Neural progenitor cell (in vitro differentiated cells): ENCODE measurements around the gene CDC5L. TPM values are rescaled to one million over a fixed set of nuclear protein-coding genes. Genes with fewer than 3 reads are reported as not detected.

Experiments
- DNase-seq: peaks from one replicate; pipeline ENCODE4 v3.0.0-alpha.2; 2016; ENCODE audit warnings: low spot score
- H2AFZ ChIP-seq: fragments of 200-600 bp; sonication (generic); replicated peaks from 2 replicates; pipeline ENCODE4 v1.6.1; 2016; ENCODE audit warnings: antibody characterized with exemption
- H3F3A ChIP-seq: fragments of 200-600 bp; sonication (generic); 2 replicates; pipeline ENCODE4 v1.6.1; 2016; ENCODE audit warnings: antibody characterized with exemption, low read depth
- H3K27ac ChIP-seq: fragments of 200-600 bp; sonication (generic); 2 replicates; pipeline ENCODE4 v1.5.1; 2016; ENCODE audit warnings: mild to moderate bottlenecking
- H3K27me3 ChIP-seq: fragments of 200-600 bp; sonication (generic); 2 replicates; pipeline ENCODE4 v1.6.1; 2016; ENCODE audit warnings: mild to moderate bottlenecking, moderate library complexity
- H3K36me3 ChIP-seq: fragments of 200-600 bp; sonication (generic); 2 replicates; pipeline ENCODE4 v1.5.1; 2016
- H3K4me1 ChIP-seq: fragments of 200-600 bp; sonication (generic); 2 replicates; pipeline ENCODE4 v1.6.1; 2016; ENCODE audit warnings: mixed run types
- H3K4me2 ChIP-seq: fragments of 200-600 bp; sonication (generic); 2 replicates; pipeline ENCODE4 v1.6.1; 2016
- H3K4me3 ChIP-seq: fragments of 200-600 bp; sonication (generic); 2 replicates; pipeline ENCODE4 v1.5.1; 2016
- H3K79me2 ChIP-seq: fragments of 200-600 bp; sonication (generic); 2 replicates; pipeline ENCODE4 v1.6.1; 2016; ENCODE audit warnings: low read depth
- H3K9ac ChIP-seq: fragments of 200-600 bp; sonication (generic); 2 replicates; pipeline ENCODE4 v1.6.1; 2016
- H3K9me3 ChIP-seq: fragments of 200-600 bp; sonication (generic); 2 replicates; pipeline ENCODE4 v1.5.1; 2016; ENCODE audit warnings: low read depth
- H4K20me1 ChIP-seq: fragments of 200-600 bp; sonication (generic); 2 replicates; pipeline ENCODE4 v1.6.1; 2016; ENCODE audit warnings: low read depth
- H3K27ac Mint-ChIP-seq: 3 replicates; pipeline ENCODE4 v1.8.0; 2021; ENCODE audit warnings: mixed read lengths
- H3K27me3 Mint-ChIP-seq: 2 replicates; pipeline ENCODE4 v1.8.0; 2022; ENCODE audit warnings: low read depth, mild to moderate bottlenecking, inconsistent platforms, moderate library complexity, mixed read lengths; ENCODE audit not compliant: insufficient read depth
- H3K36me3 Mint-ChIP-seq: 3 replicates; pipeline ENCODE4 v1.8.0; 2021; ENCODE audit warnings: mixed read lengths
- H3K4me1 Mint-ChIP-seq: 3 replicates; pipeline ENCODE4 v1.8.0; 2021; ENCODE audit warnings: mixed read lengths
- H3K4me3 Mint-ChIP-seq: 3 replicates; pipeline ENCODE4 v1.8.0; 2021; ENCODE audit warnings: mild to moderate bottlenecking, moderate library complexity, mixed read lengths
- H3K9me3 Mint-ChIP-seq: 3 replicates; pipeline ENCODE4 v1.8.0; 2020; ENCODE audit warnings: mixed read lengths
- EZH2 ChIP-seq: fragments of 200-600 bp; sonication (generic); IDR thresholded peaks from 2 replicates; pipeline ENCODE4 v1.6.1; 2017; ENCODE audit warnings: antibody characterized with exemption, mild to moderate bottlenecking, moderate library complexity
- EZH2phosphoT487 ChIP-seq: fragments of 200-600 bp; sonication (generic); IDR thresholded peaks from 2 replicates; pipeline ENCODE4 v1.6.1; 2017; ENCODE audit warnings: antibody characterized with exemption
- total RNA-seq: library from RNA; depleted of rRNA; stranded (reverse); fragments of >200 nt; gene quantifications from 2 replicates; pipeline ENCODE4 v1.2.3, GENCODE V29; 2015; ENCODE audit warnings: low replicate concordance
- TF ChIP-seq, protein P1 (sequence below): fragments of 200-600 bp; sonication (generic); IDR thresholded peaks from 2 replicates; pipeline ENCODE4 v1.5.1; 2017; ENCODE audit warnings: antibody characterized with exemption, mild to moderate bottlenecking

Gene CDC5L
- total RNA-seq, 1 donor from 2014 or later: 53.6 TPM

DNA sequence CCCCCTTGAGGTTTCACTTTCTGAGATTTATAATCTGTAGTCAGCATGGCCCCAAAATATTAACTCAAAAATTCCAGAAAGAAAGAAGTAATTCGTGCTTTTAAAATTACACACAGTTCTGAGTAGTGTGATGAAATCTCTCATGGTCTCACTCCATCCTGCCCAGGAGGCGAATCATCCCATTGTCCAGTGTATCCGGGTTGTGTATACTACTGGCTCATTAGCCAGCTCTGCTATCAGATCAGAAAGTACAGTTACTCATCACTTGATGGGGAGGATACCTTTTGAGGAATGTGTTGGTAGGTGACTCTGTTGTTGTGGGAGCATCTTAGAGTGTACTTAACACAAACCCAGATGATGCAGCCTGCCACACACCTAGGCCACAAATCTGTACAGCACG is 65.2 kb downstream of the CDC5L start:
- Histone ChIP-seq H3K27ac (no peak overlapping the region), H3K4me2 (no peak overlapping the region), H3K4me3 (no peak overlapping the region), H3K4me1 (no peaks in the 10 kb centered on the region), H4K20me1 (no peaks in the 10 kb centered on the region), H3F3A (peaks cover 6% of the 10 kb centered on the region), H3K27me3 (no peaks in the 10 kb centered on the region), H3K36me3 (no peaks in the 10 kb centered on the region), H3K9me3 (no peaks in the 10 kb centered on the region), H3K9ac (no peak overlapping the region), H3K79me2 (no peaks in the 10 kb centered on the region), H2AFZ (no peak overlapping the region)
- Mint-ChIP-seq H3K36me3 (peaks cover 12% of the 10 kb centered on the region), H3K4me1 (no peaks in the 10 kb centered on the region), H3K9me3 (no peaks in the 10 kb centered on the region), H3K27ac (no peak overlapping the region), H3K4me3 (no peak overlapping the region), H3K27me3 (no peaks in the 10 kb centered on the region)
- TF ChIP-seq EZH2phosphoT487: no peak
- TF ChIP-seq, protein P1, sequence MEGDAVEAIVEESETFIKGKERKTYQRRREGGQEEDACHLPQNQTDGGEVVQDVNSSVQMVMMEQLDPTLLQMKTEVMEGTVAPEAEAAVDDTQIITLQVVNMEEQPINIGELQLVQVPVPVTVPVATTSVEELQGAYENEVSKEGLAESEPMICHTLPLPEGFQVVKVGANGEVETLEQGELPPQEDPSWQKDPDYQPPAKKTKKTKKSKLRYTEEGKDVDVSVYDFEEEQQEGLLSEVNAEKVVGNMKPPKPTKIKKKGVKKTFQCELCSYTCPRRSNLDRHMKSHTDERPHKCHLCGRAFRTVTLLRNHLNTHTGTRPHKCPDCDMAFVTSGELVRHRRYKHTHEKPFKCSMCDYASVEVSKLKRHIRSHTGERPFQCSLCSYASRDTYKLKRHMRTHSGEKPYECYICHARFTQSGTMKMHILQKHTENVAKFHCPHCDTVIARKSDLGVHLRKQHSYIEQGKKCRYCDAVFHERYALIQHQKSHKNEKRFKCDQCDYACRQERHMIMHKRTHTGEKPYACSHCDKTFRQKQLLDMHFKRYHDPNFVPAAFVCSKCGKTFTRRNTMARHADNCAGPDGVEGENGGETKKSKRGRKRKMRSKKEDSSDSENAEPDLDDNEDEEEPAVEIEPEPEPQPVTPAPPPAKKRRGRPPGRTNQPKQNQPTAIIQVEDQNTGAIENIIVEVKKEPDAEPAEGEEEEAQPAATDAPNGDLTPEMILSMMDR: no peak
- TF ChIP-seq EZH2: no peak
- DNase-seq: no peak

DNA sequence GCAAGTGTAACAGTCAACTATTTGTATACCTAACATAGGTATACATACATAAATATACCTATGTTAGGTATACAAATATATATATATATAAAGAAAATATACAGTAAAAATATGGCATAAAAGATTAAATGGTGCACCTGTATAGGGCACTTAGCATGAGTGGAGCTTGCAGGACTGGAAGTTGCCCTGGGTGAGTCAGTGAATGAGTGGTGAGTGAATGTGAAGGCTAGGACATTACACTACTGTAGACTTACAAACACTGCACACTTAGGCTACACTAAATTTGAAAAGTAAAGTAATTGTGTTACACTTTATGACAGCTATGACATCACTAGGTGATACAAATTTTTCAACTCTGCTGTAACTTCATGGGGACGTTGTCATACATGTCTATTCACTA is 65.6 kb downstream of the CDC5L start:
- no peaks in the 10 kb centered on the region for H3K27me3 Mint-ChIP-seq
- no peak overlapping the region for H3K27ac Mint-ChIP-seq
- Histone ChIP-seq H3K27me3 (no peaks in the 10 kb centered on the region), H3K9me3 (no peaks in the 10 kb centered on the region), H2AFZ (no peak overlapping the region), H3K4me1 (no peaks in the 10 kb centered on the region), H3K36me3 (no peaks in the 10 kb centered on the region), H3K27ac (no peak overlapping the region), H3K4me2 (no peak overlapping the region), H3K4me3 (no peak overlapping the region), H3K9ac (no peak overlapping the region), H3K79me2 (no peaks in the 10 kb centered on the region), H3F3A (peaks cover 6% of the 10 kb centered on the region), H4K20me1 (no peaks in the 10 kb centered on the region)
- no peaks in the 10 kb centered on the region for H3K4me1 Mint-ChIP-seq
- no peak for DNase-seq
- no peaks in the 10 kb centered on the region for H3K9me3 Mint-ChIP-seq
- TF ChIP-seq EZH2phosphoT487 (no peak), EZH2 (no peak)
- TF ChIP-seq, protein P1: no peak
- no peak overlapping the region for H3K4me3 Mint-ChIP-seq
- H3K36me3 Mint-ChIP-seq: peaks cover 9% of the 10 kb centered on the region

DNA sequence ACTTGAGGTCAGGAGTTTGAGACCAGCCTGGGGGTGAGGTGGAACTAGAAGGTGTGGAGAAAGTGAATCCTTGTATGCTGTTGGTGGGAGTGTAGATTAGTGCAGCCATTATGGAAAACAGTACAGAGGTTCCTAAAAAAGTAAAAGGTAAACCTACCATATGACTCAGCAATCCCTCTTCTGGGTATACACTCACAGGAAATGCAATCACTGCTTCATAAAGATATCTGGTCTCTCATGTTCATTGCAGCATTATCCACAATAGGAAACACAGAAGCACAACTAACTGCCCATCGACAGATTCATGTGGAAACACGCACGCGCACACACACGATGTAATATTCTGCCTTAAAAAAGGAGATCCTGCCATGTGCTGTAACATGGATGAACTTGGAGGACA is 66.7 kb downstream of the CDC5L start:
- H3K9ac ChIP-seq: no peak overlapping the region
- Mint-ChIP-seq H3K9me3 (no peaks in the 10 kb centered on the region), H3K36me3 (peaks cover 7% of the 10 kb centered on the region), H3K27ac (no peak overlapping the region), H3K4me1 (no peaks in the 10 kb centered on the region), H3K4me3 (no peak overlapping the region), H3K27me3 (no peaks in the 10 kb centered on the region)
- H3F3A ChIP-seq: peaks cover 6% of the 10 kb centered on the region
- H3K79me2 ChIP-seq: no peaks in the 10 kb centered on the region
- H3K4me3 ChIP-seq: no peak overlapping the region
- H3K4me1 ChIP-seq: no peaks in the 10 kb centered on the region
- no peak overlapping the region for H3K27ac ChIP-seq
- no peaks in the 10 kb centered on the region for H3K36me3 ChIP-seq
- no peaks in the 10 kb centered on the region for H3K27me3 ChIP-seq
- H3K4me2 ChIP-seq: no peak overlapping the region
- no peak for TF ChIP-seq EZH2
- no peak for TF ChIP-seq EZH2phosphoT487
- TF ChIP-seq, protein P1: no peak
- DNase-seq: no peak
- H4K20me1 ChIP-seq: no peaks in the 10 kb centered on the region
- no peak overlapping the region for H2AFZ ChIP-seq
- H3K9me3 ChIP-seq: no peaks in the 10 kb centered on the region
